HUES6 (cell line): ENCODE results near the gene CREBBP.

Source experiments
- H3K27ac ChIP-seq: 2 replicates; pipeline ENCODE4 v1.7.0; 2013; ENCODE audit warnings: low read depth, mild to moderate bottlenecking, low read length, inconsistent platforms
- H3K27me3 ChIP-seq: 2 replicates; pipeline ENCODE4 v1.6.1; 2013; ENCODE audit warnings: low read length; ENCODE audit not compliant: control insufficient read depth, insufficient read depth
- H3K36me3 ChIP-seq: 2 replicates; pipeline ENCODE4 v1.6.1; 2013; ENCODE audit warnings: low read length; ENCODE audit not compliant: control insufficient read depth, insufficient read depth
- H3K4me1 ChIP-seq: 2 replicates; pipeline ENCODE4 v1.6.1; 2013; ENCODE audit warnings: low read length; ENCODE audit not compliant: control insufficient read depth, insufficient read depth
- H3K4me3 ChIP-seq: 2 replicates; pipeline ENCODE4 v1.5.1; 2013; ENCODE audit warnings: low read depth, low read length
- H3K9ac ChIP-seq: one replicate; pipeline ENCODE4 v1.6.1; 2013; ENCODE audit warnings: mild to moderate bottlenecking, low read length
- H3K9me3 ChIP-seq: 2 replicates; pipeline ENCODE4 v1.6.1; 2013; ENCODE audit warnings: low read depth, low read length; ENCODE audit not compliant: control insufficient read depth, insufficient read depth

CREBBP gene

GRCh38 chr16:3687021-3687420 is 193.5 kb downstream of the CREBBP start:
- Histone ChIP-seq H3K27me3 (no peaks in the 10 kb centered on the region), H3K27ac (no peak overlapping the region), H3K9ac (no peak overlapping the region), H3K4me1 (peaks cover 6% of the 10 kb centered on the region; the same call in 1 of the 2 replicates), H3K4me3 (no peak overlapping the region), H3K36me3 (peaks cover 72% of the 10 kb centered on the region), H3K9me3 (no peaks in the 10 kb centered on the region)

GRCh38 chr16:3681206-3681605 is 199.3 kb downstream of the CREBBP start:
- H3K27ac ChIP-seq: no peak overlapping the region
- no peaks in the 10 kb centered on the region for H3K27me3 ChIP-seq
- no peaks in the 10 kb centered on the region for H3K9me3 ChIP-seq
- no peaks in the 10 kb centered on the region for H3K4me1 ChIP-seq
- H3K4me3 ChIP-seq: no peak overlapping the region
- no peak overlapping the region for H3K9ac ChIP-seq
- H3K36me3 ChIP-seq: peaks cover 91% of the 10 kb centered on the region

- Histone ChIP-seq H3K27me3 (no peaks in the 10 kb centered on the region), H3K9me3 (no peaks in the 10 kb centered on the region), H3K4me3 (no peak overlapping the region), H3K4me1 (no peaks in the 10 kb centered on the region), H3K27ac (no peak overlapping the region), H3K36me3 (peaks cover 97% of the 10 kb centered on the region), H3K9ac (no peak overlapping the region)
Observed at GRCh38 chr16:3677994-3678393, 202.5 kb downstream of the CREBBP start.

- H3K36me3 ChIP-seq: peaks cover 97% of the 10 kb centered on the region
- H3K4me3 ChIP-seq: no peak overlapping the region
- no peak overlapping the region for H3K9ac ChIP-seq
- H3K27me3 ChIP-seq: no peaks in the 10 kb centered on the region
- H3K27ac ChIP-seq: no peak overlapping the region; the same call in 1 of the 2 replicates
- H3K4me1 ChIP-seq: no peaks in the 10 kb centered on the region
- H3K9me3 ChIP-seq: no peaks in the 10 kb centered on the region
Observed at GRCh38 chr16:3675601-3676130, 204.8 kb downstream of the CREBBP start.
